Gastrocnemius medialis (tissue), 4 donors: ENCODE data around the gene NXN.

ENCODE experiments used
- CTCF ChIP-seq, 5 experiments: fragments of 450-650 bp in 3 of 5; fragments of 200-600 bp in 2 of 5; sonication (generic) in 2 of 5; IDR thresholded peaks in 4 of 5; conservative IDR thresholded peaks in 1 of 5; 1 replicate in 4 of 5; 2 replicates in 1 of 5; pipeline ENCODE4 v1.5.1; 2016 to 2019; ENCODE audit warnings: antibody characterized with exemption in 5 of 5, mild to moderate bottlenecking in 3 of 5, moderate library complexity in 3 of 5
- POLR2A ChIP-seq, 2 donors: fragments of 450-650 bp; IDR thresholded peaks; one replicate each; pipeline ENCODE4 v1.6.1; 2017; ENCODE audit warnings: antibody characterized with exemption in 2 of 2, mild to moderate bottlenecking in 2 of 2, moderate library complexity in 2 of 2

- no peak for TF ChIP-seq CTCF (IDR thresholded peaks at IDR 0.05 in 4 of 5, conservative IDR thresholded peaks at IDR 0.05 in 1 of 5)
- TF ChIP-seq POLR2A (IDR thresholded peaks at IDR 0.05): no peak
These were observed 33.9 kb downstream of the NXN start for GRCh38 chr17:945672-946071.
